DOHH2 (cell line): ENCODE data around the gene DNAH10.

Experiments used
- CTCF ChIP-seq: fragments of 200-600 bp; sonication (generic); IDR thresholded peaks from one replicate; pipeline ENCODE4 v1.5.1; 2014; ENCODE audit warnings: antibody characterized with exemption, mild to moderate bottlenecking, low read depth, low read length; ENCODE audit not compliant: poor library complexity, severe bottlenecking
- EZH2phosphoT487 ChIP-seq: fragments of 200-600 bp; sonication (generic); IDR thresholded peaks from 2 replicates; pipeline ENCODE4 v1.6.1; 2017; ENCODE audit warnings: borderline replicate concordance, mild to moderate bottlenecking, antibody characterized with exemption, low read length, moderate library complexity, mixed read lengths

- TF ChIP-seq CTCF, result no peak
- TF ChIP-seq EZH2phosphoT487, result no peak
Observed at GRCh38 chr12:123965382-123965781, 203.3 kb downstream of the DNAH10 start.
